IPS-18a (cell line): ENCODE data around the gene PTPRN2.

Source experiments
- H3K27ac ChIP-seq: one replicate; pipeline ENCODE4 v1.5.1; 2013; ENCODE audit warnings: low read length
- H3K27me3 ChIP-seq: one replicate; pipeline ENCODE4 v1.6.1; 2013; ENCODE audit warnings: mild to moderate bottlenecking, low read length; ENCODE audit not compliant: control insufficient read depth, insufficient read depth
- H3K36me3 ChIP-seq: one replicate; pipeline ENCODE4 v1.6.1; 2013; ENCODE audit warnings: low read depth, low read length; ENCODE audit not compliant: control insufficient read depth
- H3K4me1 ChIP-seq: one replicate; pipeline ENCODE4 v1.6.1; 2013; ENCODE audit warnings: low read depth, low read length; ENCODE audit not compliant: control insufficient read depth
- H3K4me3 ChIP-seq: one replicate; pipeline ENCODE4 v1.5.1; 2013; ENCODE audit warnings: low read length
- H3K9ac ChIP-seq: one replicate; pipeline ENCODE4 v1.6.1; 2013; ENCODE audit warnings: mild to moderate bottlenecking, low read length, moderate library complexity
- H3K9me3 ChIP-seq: one replicate; pipeline ENCODE4 v1.6.1; 2013; ENCODE audit warnings: low read depth, low read length; ENCODE audit not compliant: control insufficient read depth

PTPRN2 gene

GRCh38 chr7:157791261-157791660 is 796.4 kb downstream of the PTPRN2 start:
- Histone ChIP-seq H3K9ac (no peak overlapping the region), H3K4me3 (no peak overlapping the region), H3K36me3 (no peaks in the 10 kb centered on the region), H3K27ac (no peak overlapping the region), H3K9me3 (no peaks in the 10 kb centered on the region), H3K4me1 (peaks cover 19% of the 10 kb centered on the region), H3K27me3 (no peaks in the 10 kb centered on the region)

GRCh38 chr7:157789942-157790341 is 797.7 kb downstream of the PTPRN2 start:
- H3K27me3 ChIP-seq, result no peaks in the 10 kb centered on the region
- no peaks in the 10 kb centered on the region for H3K36me3 ChIP-seq
- no peak overlapping the region for H3K9ac ChIP-seq
- H3K9me3 ChIP-seq, result no peaks in the 10 kb centered on the region
- H3K27ac ChIP-seq, result no peak overlapping the region
- H3K4me3 ChIP-seq, result no peak overlapping the region
- H3K4me1 ChIP-seq, result peaks cover 8% of the 10 kb centered on the region

- no peaks in the 10 kb centered on the region for H3K27me3 ChIP-seq
- no peak overlapping the region for H3K4me3 ChIP-seq
- no peaks in the 10 kb centered on the region for H3K36me3 ChIP-seq
- H3K27ac ChIP-seq, result no peak overlapping the region
- H3K4me1 ChIP-seq, result no peaks in the 10 kb centered on the region
- no peak overlapping the region for H3K9ac ChIP-seq
- no peaks in the 10 kb centered on the region for H3K9me3 ChIP-seq
Measured at GRCh38 chr7:157789094-157789493, 798.5 kb downstream of the PTPRN2 start.

- H3K9ac ChIP-seq, result no peak overlapping the region
- no peaks in the 10 kb centered on the region for H3K36me3 ChIP-seq
- no peaks in the 10 kb centered on the region for H3K4me1 ChIP-seq
- H3K9me3 ChIP-seq, result no peaks in the 10 kb centered on the region
- no peaks in the 10 kb centered on the region for H3K27me3 ChIP-seq
- H3K4me3 ChIP-seq, result no peak overlapping the region
- no peak overlapping the region for H3K27ac ChIP-seq
Measured at GRCh38 chr7:157788573-157788972, 799.0 kb downstream of the PTPRN2 start.

- Histone ChIP-seq H3K4me1 (no peaks in the 10 kb centered on the region), H3K9ac (no peak overlapping the region), H3K4me3 (no peak overlapping the region), H3K27me3 (no peaks in the 10 kb centered on the region), H3K27ac (no peak overlapping the region), H3K36me3 (no peaks in the 10 kb centered on the region), H3K9me3 (no peaks in the 10 kb centered on the region)
Measured at GRCh38 chr7:157787275-157787701, 800.3 kb downstream of the PTPRN2 start.

GRCh38 chr7:157786375-157787274 is 801.0 kb downstream of the PTPRN2 start:
- Histone ChIP-seq H3K27ac (no peak overlapping the region), H3K9me3 (no peaks in the 10 kb centered on the region), H3K9ac (no peak overlapping the region), H3K36me3 (no peaks in the 10 kb centered on the region), H3K4me3 (no peak overlapping the region), H3K27me3 (no peaks in the 10 kb centered on the region), H3K4me1 (no peaks in the 10 kb centered on the region)

GRCh38 chr7:157785486-157786186 is 802.0 kb downstream of the PTPRN2 start:
- no peaks in the 10 kb centered on the region for H3K4me1 ChIP-seq

GRCh38 chr7:157784979-157785441 is 802.6 kb downstream of the PTPRN2 start:
- no peaks in the 10 kb centered on the region for H3K9me3 ChIP-seq
- no peak overlapping the region for H3K4me3 ChIP-seq

More at GRCh38 chr7:157785486-157786186, 802.0 kb downstream of the PTPRN2 start:
- Histone ChIP-seq H3K27me3 (no peaks in the 10 kb centered on the region), H3K9ac (no peak overlapping the region), H3K4me3 (no peak overlapping the region), H3K9me3 (no peaks in the 10 kb centered on the region), H3K27ac (no peak overlapping the region), H3K36me3 (no peaks in the 10 kb centered on the region)

GRCh38 chr7:157784041-157784835 is 803.4 kb downstream of the PTPRN2 start:
- Histone ChIP-seq H3K9ac (no peak overlapping the region), H3K9me3 (no peaks in the 10 kb centered on the region), H3K4me3 (no peak overlapping the region), H3K27me3 (no peaks in the 10 kb centered on the region), H3K4me1 (no peaks in the 10 kb centered on the region), H3K36me3 (no peaks in the 10 kb centered on the region), H3K27ac (no peak overlapping the region)

More at GRCh38 chr7:157784979-157785441, 802.6 kb downstream of the PTPRN2 start:
- H3K27ac ChIP-seq, result no peak overlapping the region
- H3K4me1 ChIP-seq, result no peaks in the 10 kb centered on the region
- no peaks in the 10 kb centered on the region for H3K36me3 ChIP-seq
- H3K9ac ChIP-seq, result no peak overlapping the region
- H3K27me3 ChIP-seq, result no peaks in the 10 kb centered on the region

- no peak overlapping the region for H3K27ac ChIP-seq
- no peaks in the 10 kb centered on the region for H3K9me3 ChIP-seq
- no peaks in the 10 kb centered on the region for H3K27me3 ChIP-seq
- no peaks in the 10 kb centered on the region for H3K4me1 ChIP-seq
- H3K9ac ChIP-seq, result no peak overlapping the region
- H3K36me3 ChIP-seq, result no peaks in the 10 kb centered on the region
- H3K4me3 ChIP-seq, result no peak overlapping the region
Measured at GRCh38 chr7:157782041-157782440, 805.6 kb downstream of the PTPRN2 start.

GRCh38 chr7:157780721-157781120 is 806.9 kb downstream of the PTPRN2 start:
- H3K4me1 ChIP-seq, result no peaks in the 10 kb centered on the region
- H3K27ac ChIP-seq, result no peak overlapping the region
- H3K4me3 ChIP-seq, result no peak overlapping the region
- H3K9me3 ChIP-seq, result no peaks in the 10 kb centered on the region
- H3K9ac ChIP-seq, result no peak overlapping the region
- no peaks in the 10 kb centered on the region for H3K27me3 ChIP-seq
- no peaks in the 10 kb centered on the region for H3K36me3 ChIP-seq
